ENCODE data around the gene DIAPH3. TPM values are rescaled to one million over a fixed set of nuclear protein-coding genes. Genes with fewer than 3 reads are reported as not detected.

DIAPH3 gene
- polyA plus RNA-seq, 3 donors: 0.04 to 0.09 TPM; not detected in 1

DNA sequence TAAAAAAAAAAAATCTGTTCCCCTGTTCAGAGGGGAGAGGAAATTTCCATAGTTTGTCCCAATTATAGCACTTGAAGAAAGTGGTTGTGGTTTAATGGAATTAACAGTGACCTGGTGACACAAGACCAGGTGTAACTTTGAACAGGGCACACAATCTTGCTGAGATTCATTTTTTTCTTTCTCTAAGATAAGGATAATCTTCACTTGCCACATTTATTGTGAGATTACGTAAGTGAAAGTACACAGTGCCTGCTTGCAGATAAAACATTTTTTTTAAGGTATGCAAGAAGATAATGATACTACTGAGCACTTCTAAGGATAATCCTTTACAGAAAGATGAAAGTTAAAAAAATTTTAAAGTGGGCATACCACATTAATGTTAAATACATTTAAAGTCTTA lies 448.1 kb downstream of the DIAPH3 start:
- Histone ChIP-seq H3K9ac (ENCODE audit: insufficient read depth, low read length, poor library complexity, severe bottlenecking) (no peak overlapping the region), H3K27me3 (ENCODE audit: control insufficient read depth in 2 of 2, insufficient read depth in 2 of 2, low read length in 2 of 2) (no peaks in the 10 kb centered on the region), H3K4me2 (replicated peaks; ENCODE audit: extremely low read depth, low read length, poor library complexity, severe bottlenecking) (no peak overlapping the region), H3K79me2 (ENCODE audit: insufficient read depth, low read length) (no peaks in the 10 kb centered on the region), H2AFZ (ENCODE audit: insufficient read depth, low read depth, low read length, poor library complexity, severe bottlenecking) (no peak overlapping the region), H3K36me3 (replicated peaks in 1 of 2; ENCODE audit: control insufficient read depth in 1 of 2, insufficient read depth in 2 of 2, low read length in 2 of 2) (no peaks in the 10 kb centered on the region), H3K4me3 (replicated peaks in 1 of 3; ENCODE audit: low read depth in 2 of 3, low read length in 3 of 3) (no peak overlapping the region), H3K27ac (ENCODE audit: low read depth in 1 of 2, low read length in 2 of 2) (no peak overlapping the region), H3K4me1 (ENCODE audit: control insufficient read depth in 1 of 2, insufficient read depth in 2 of 2, low read length in 2 of 2) (no peaks in the 10 kb centered on the region), H3K9me3 (replicated peaks in 1 of 2; ENCODE audit: control insufficient read depth in 1 of 2, insufficient read depth in 1 of 2, low read length in 2 of 2) (no peaks in the 10 kb centered on the region), H4K20me1 (ENCODE audit: insufficient read depth, low read length) (no peaks in the 10 kb centered on the region)
- no CpG with 5 or more reads among the region's 1 CpG for WGBS (ENCODE audit: insufficient coverage)
- no peak overlapping the region for H3K4me3 Mint-ChIP-seq
- H3K4me1 Mint-ChIP-seq: no peaks in the 10 kb centered on the region
- peaks cover 0 to 1% (median 0%) of the 10 kb centered on the region in 7 donors for H3K9me3 Mint-ChIP-seq
- H3K36me3 Mint-ChIP-seq: no peaks in the 10 kb centered on the region
- no peak for TF ChIP-seq CTCF (IDR thresholded peaks at IDR 0.05)
- no peaks in the 10 kb centered on the region for H3K27me3 Mint-ChIP-seq (ENCODE audit: low read depth in 3 of 3)
- no peak for DNase-seq
- intact Hi-C loops (cut with micrococcal nuclease): no loop called here
- no peak overlapping the region for H3K27ac Mint-ChIP-seq

DNA sequence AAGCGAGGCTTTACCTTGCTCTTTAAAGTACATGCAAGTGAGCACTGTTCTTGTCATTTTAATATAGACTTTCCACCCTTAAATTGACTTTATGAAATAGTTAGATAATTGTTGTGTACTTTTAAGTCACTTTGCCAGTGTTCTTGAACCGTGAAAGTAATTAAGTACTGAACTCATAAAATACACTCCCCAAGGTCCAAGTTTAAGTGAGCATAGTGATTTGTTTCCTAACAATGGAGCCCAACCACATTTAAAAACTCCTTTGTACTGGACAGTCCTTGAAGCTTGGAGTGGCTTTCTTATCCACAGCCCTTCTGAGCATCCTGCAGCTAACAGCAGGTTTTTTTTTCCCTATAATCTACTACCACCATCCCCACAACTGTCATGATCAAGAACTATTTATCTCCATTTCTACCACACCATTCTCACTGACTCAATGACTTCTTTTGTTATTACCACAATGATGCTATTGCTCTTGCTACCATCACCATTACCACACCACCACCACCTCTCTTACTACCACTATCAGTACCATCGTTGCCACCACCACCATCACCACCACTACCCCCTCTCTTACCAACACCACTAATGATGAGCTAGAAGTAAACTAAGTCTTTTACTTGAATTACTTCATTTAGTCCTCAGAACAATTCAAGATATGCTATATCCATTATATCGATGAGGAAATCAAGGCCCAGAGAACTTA lies 452.6 kb downstream of the DIAPH3 start:
- H3K27me3 ChIP-seq (ENCODE audit: control insufficient read depth in 2 of 2, insufficient read depth in 2 of 2, low read length in 2 of 2): no peaks in the 10 kb centered on the region
- Mint-ChIP-seq H3K4me3 (no peak overlapping the region), H3K9me3 (peaks cover 0 to 3% (median 0%) of the 10 kb centered on the region in 7 donors), H3K4me1 (no peaks in the 10 kb centered on the region), H3K36me3 (no peaks in the 10 kb centered on the region), H3K27me3 (ENCODE audit: low read depth in 3 of 3) (no peaks in the 10 kb centered on the region), H3K27ac (no peak overlapping the region)
- H3K4me2 ChIP-seq (replicated peaks; ENCODE audit: extremely low read depth, low read length, poor library complexity, severe bottlenecking): no peak overlapping the region
- H3K4me1 ChIP-seq (ENCODE audit: control insufficient read depth in 1 of 2, insufficient read depth in 2 of 2, low read length in 2 of 2): no peaks in the 10 kb centered on the region
- TF ChIP-seq CTCF (IDR thresholded peaks at IDR 0.05): no peak
- no peak overlapping the region for H3K27ac ChIP-seq (ENCODE audit: low read depth in 1 of 2, low read length in 2 of 2)
- intact Hi-C loops (cut with micrococcal nuclease): no loop called here
- H2AFZ ChIP-seq (ENCODE audit: insufficient read depth, low read depth, low read length, poor library complexity, severe bottlenecking): no peak overlapping the region
- no CpG with 5 or more reads among the region's 4 CpGs for WGBS (ENCODE audit: insufficient coverage)
- H3K9ac ChIP-seq (ENCODE audit: insufficient read depth, low read length, poor library complexity, severe bottlenecking): no peak overlapping the region
- no peaks in the 10 kb centered on the region for H4K20me1 ChIP-seq (ENCODE audit: insufficient read depth, low read length)
- H3K79me2 ChIP-seq (ENCODE audit: insufficient read depth, low read length): no peaks in the 10 kb centered on the region
- no peaks in the 10 kb centered on the region for H3K36me3 ChIP-seq (replicated peaks in 1 of 2; ENCODE audit: control insufficient read depth in 1 of 2, insufficient read depth in 2 of 2, low read length in 2 of 2)
- H3K9me3 ChIP-seq (replicated peaks in 1 of 2; ENCODE audit: control insufficient read depth in 1 of 2, insufficient read depth in 1 of 2, low read length in 2 of 2): no peaks in the 10 kb centered on the region
- no peak overlapping the region for H3K4me3 ChIP-seq (replicated peaks in 1 of 3; ENCODE audit: low read depth in 2 of 3, low read length in 3 of 3)
- no peak for DNase-seq

All from CD14-positive monocyte (primary cell).